ENCODE data around the gene ARRDC3.
"Not testable (repeated sequence)": the region's sequence is repeated elsewhere in the genome, so short reads cannot be mapped to it uniquely, and the experiment has no call there.

ARRDC3 gene

DNA sequence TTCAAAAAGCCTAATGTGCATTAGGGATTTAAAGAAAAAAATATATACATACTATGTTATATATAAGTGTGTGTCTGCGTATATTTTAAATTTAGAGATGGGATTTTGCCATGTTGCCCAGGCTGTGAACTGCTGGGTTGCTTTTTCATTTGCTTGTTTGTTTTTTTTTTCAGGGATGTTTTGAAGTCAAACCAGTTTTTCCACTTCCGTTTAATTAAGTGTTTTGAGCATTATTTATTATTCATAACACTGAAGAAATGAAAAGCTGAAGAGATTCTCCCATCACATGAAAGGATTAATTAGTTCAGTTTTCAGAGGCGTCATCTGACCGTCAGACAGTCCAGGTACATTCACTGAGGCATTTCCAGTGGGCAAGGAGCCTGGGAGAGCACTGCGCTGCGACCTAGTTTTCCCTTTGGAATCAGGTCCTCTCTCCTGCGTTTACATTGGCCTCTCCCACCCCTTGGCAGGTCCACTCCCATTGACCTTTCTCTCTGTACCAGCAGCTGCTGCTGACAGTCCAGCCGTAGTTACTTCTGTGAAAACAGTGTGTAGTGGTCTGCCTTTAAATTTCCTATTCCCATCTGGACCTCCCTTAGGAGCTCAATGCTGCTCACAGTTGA lies 26.0 kb downstream of the ARRDC3 start:
- H3K36me3 ChIP-seq (ENCODE audit: insufficient read depth, low read length), result no peaks in the 10 kb centered on the region
- H3K27ac ChIP-seq (ENCODE audit: low read depth, low read length, poor library complexity, severe bottlenecking), result no peak overlapping the region
- H3K27me3 ChIP-seq (ENCODE audit: insufficient read depth, low read length), result no peaks in the 10 kb centered on the region
- H3K9me3 ChIP-seq (ENCODE audit: low read length), result peaks cover 13% of the 10 kb centered on the region
- no peak overlapping the region for H2AFZ ChIP-seq (ENCODE audit: low read length)
- no peaks in the 10 kb centered on the region for H4K20me1 ChIP-seq (ENCODE audit: insufficient read depth, low read length)
- no peaks in the 10 kb centered on the region for H3K79me2 ChIP-seq (ENCODE audit: insufficient read depth, low read length)
- no peaks in the 10 kb centered on the region for H3F3A ChIP-seq (ENCODE audit: insufficient read depth, low read length)
- TF ChIP-seq EZH2 (IDR thresholded peaks at IDR 0.05; ENCODE audit: borderline replicate concordance, low read length), result no peak
- TF ChIP-seq, protein P1, sequence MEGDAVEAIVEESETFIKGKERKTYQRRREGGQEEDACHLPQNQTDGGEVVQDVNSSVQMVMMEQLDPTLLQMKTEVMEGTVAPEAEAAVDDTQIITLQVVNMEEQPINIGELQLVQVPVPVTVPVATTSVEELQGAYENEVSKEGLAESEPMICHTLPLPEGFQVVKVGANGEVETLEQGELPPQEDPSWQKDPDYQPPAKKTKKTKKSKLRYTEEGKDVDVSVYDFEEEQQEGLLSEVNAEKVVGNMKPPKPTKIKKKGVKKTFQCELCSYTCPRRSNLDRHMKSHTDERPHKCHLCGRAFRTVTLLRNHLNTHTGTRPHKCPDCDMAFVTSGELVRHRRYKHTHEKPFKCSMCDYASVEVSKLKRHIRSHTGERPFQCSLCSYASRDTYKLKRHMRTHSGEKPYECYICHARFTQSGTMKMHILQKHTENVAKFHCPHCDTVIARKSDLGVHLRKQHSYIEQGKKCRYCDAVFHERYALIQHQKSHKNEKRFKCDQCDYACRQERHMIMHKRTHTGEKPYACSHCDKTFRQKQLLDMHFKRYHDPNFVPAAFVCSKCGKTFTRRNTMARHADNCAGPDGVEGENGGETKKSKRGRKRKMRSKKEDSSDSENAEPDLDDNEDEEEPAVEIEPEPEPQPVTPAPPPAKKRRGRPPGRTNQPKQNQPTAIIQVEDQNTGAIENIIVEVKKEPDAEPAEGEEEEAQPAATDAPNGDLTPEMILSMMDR (IDR thresholded peaks at IDR 0.05; ENCODE audit: low read length), result no peak
- no peak overlapping the region for H3K9ac ChIP-seq (ENCODE audit: low read length)
- H3K4me3 ChIP-seq (ENCODE audit: low read depth, low read length, poor library complexity, severe bottlenecking), result no peak overlapping the region
- H3K9me2 ChIP-seq (ENCODE audit: low read depth, low read length), result no peaks in the 10 kb centered on the region
- H3K4me2 ChIP-seq (ENCODE audit: low read length), result no peak overlapping the region
- peaks cover 19% of the 10 kb centered on the region for H3K4me1 ChIP-seq (ENCODE audit: insufficient read depth, low read length, severe bottlenecking)

DNA sequence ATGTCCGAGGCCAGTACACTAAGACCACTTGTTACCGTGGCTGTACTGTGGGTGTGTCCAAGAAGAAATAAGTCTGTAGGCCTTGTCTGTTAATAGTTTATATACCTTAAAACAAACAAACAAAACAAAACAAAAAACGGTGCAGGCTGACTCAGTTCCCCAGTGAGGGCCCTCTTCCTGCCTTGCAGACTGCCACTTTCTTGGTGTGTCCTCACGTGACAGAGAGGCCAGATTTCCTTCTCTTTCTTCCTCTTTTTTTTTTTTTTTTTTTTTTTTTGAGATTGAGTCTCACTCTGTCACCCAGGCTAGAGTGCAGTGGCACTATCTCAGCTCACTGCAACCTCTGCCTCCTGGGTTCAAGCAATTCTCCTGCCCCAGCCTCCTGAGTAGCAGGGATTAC lies 28.2 kb downstream of the ARRDC3 start:
- not testable (repeated sequence) for H3K4me2 ChIP-seq (ENCODE audit: low read length); H3K9me3 ChIP-seq (ENCODE audit: low read length); H3K36me3 ChIP-seq (ENCODE audit: insufficient read depth, low read length); H3F3A ChIP-seq (ENCODE audit: insufficient read depth, low read length); H3K79me2 ChIP-seq (ENCODE audit: insufficient read depth, low read length); H4K20me1 ChIP-seq (ENCODE audit: insufficient read depth, low read length); H3K9ac ChIP-seq (ENCODE audit: low read length); H3K4me3 ChIP-seq (ENCODE audit: low read depth, low read length, poor library complexity, severe bottlenecking); H3K27me3 ChIP-seq (ENCODE audit: insufficient read depth, low read length); H3K9me2 ChIP-seq (ENCODE audit: low read depth, low read length)
- H3K27ac ChIP-seq (ENCODE audit: low read depth, low read length, poor library complexity, severe bottlenecking), result peak overlapping the region; percentile 48
- H3K4me1 ChIP-seq (ENCODE audit: insufficient read depth, low read length, severe bottlenecking), result peaks cover 24% of the 10 kb centered on the region
- H2AFZ ChIP-seq (ENCODE audit: low read length), result peak overlapping the region; percentile 97; the same call in 1 of the 2 replicates

DNA sequence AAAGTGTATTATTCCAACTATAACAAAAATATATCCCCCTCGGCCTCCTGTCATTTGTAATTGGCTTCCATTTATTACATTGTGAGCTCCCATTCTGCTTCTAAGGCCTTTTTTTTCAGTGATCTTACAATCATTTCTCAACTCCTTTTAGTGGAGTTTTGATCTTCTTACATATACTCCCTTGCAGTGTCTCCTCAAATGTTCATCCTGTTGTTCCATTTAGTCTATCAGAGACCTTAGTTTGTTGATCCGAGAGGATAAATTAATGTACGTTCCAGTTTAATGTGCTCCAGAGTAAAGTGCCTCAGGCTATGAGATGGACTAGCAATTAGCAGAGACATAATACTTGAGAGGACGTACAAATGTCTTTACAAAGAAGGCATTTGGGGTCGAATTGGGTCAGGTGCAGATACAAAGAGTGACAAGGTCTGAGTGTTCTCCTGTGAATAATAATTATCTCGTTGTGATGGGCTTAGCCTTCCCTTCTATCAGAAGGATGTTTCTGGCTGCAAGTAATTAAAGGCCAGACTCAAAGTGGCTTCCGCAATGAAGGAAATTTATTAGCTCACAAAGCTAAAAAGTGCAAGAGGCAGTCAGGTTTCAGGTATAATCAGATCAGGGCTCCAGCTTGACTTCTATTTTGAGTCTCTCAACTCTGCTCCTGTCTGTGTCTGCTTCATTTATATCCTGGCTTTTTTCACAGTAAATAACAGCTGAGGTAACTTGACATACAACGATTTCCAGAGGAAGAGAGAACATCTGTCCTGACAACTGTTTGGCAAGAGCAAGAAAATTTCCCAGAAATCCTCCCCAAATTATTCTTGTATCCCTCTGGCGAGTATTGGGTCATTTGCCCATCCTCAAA lies 30.1 kb downstream of the ARRDC3 start:
- TF ChIP-seq, protein P1 (IDR thresholded peaks at IDR 0.05; ENCODE audit: low read length), result no peak
- no peak for TF ChIP-seq EZH2 (IDR thresholded peaks at IDR 0.05; ENCODE audit: borderline replicate concordance, low read length)
- no peak overlapping the region for H3K27ac ChIP-seq (ENCODE audit: low read depth, low read length, poor library complexity, severe bottlenecking)
- no peaks in the 10 kb centered on the region for H3K9me3 ChIP-seq (ENCODE audit: low read length)
- H3K4me2 ChIP-seq (ENCODE audit: low read length), result no peak overlapping the region
- H3K9me2 ChIP-seq (ENCODE audit: low read depth, low read length), result no peaks in the 10 kb centered on the region
- H4K20me1 ChIP-seq (ENCODE audit: insufficient read depth, low read length), result no peaks in the 10 kb centered on the region
- H3K36me3 ChIP-seq (ENCODE audit: insufficient read depth, low read length), result no peaks in the 10 kb centered on the region; the same call in 1 of the 2 replicates
- peaks cover 24% of the 10 kb centered on the region for H3K4me1 ChIP-seq (ENCODE audit: insufficient read depth, low read length, severe bottlenecking)
- H3K4me3 ChIP-seq (ENCODE audit: low read depth, low read length, poor library complexity, severe bottlenecking), result no peak overlapping the region
- no peak overlapping the region for H2AFZ ChIP-seq (ENCODE audit: low read length)
- H3K9ac ChIP-seq (ENCODE audit: low read length), result no peak overlapping the region
- no peaks in the 10 kb centered on the region for H3K79me2 ChIP-seq (ENCODE audit: insufficient read depth, low read length)
- H3F3A ChIP-seq (ENCODE audit: insufficient read depth, low read length), result no peaks in the 10 kb centered on the region
- no peaks in the 10 kb centered on the region for H3K27me3 ChIP-seq (ENCODE audit: insufficient read depth, low read length)
